ENCODE data around the gene TMEM107.

Gene TMEM107

GRCh38 chr17:8158267-8159031 lies 17.7 kb downstream of the TMEM107 start:
- Histone ChIP-seq H3K79me2 (ENCODE audit: low read length) (peaks cover 21% of the 10 kb centered on the region), H3K4me2 (ENCODE audit: low read length) (peak overlapping the region; percentile 54), H3K27me3 (ENCODE audit: low read depth, low read length) (no peaks in the 10 kb centered on the region), H3K9ac (ENCODE audit: low read length) (no peak overlapping the region), H3K27ac (ENCODE audit: low read length) (peak overlapping the region; percentile 54; the same call in 1 of the 2 replicates), H3K36me3 (replicated peaks; ENCODE audit: low read depth, low read length) (peaks cover 7% of the 10 kb centered on the region), H4K20me1 (ENCODE audit: insufficient read depth, low read length) (peaks cover 8% of the 10 kb centered on the region; the same call in 1 of the 2 replicates), H3K4me3 (ENCODE audit: low read length) (0 out of 2 replicates have a peak overlapping the region, but pooled peaks have one; percentile 42), H2AFZ (ENCODE audit: low read depth, low read length) (no peak overlapping the region), H3K4me1 (ENCODE audit: low read length) (peaks cover 26% of the 10 kb centered on the region), H3K9me3 (ENCODE audit: insufficient read depth, low read length) (no peaks in the 10 kb centered on the region)
- TF ChIP-seq EZH2phosphoT487 (IDR thresholded peaks at IDR 0.05; ENCODE audit: low read depth) = no peak
- TF ChIP-seq CTCF (IDR thresholded peaks at IDR 0.05; ENCODE audit: low read depth, low read length) = peak; percentile 59

- H3K4me2 ChIP-seq (ENCODE audit: low read length) = peak overlapping the region; percentile 99
- peaks cover 7% of the 10 kb centered on the region for H3K36me3 ChIP-seq (replicated peaks; ENCODE audit: low read depth, low read length)
- no peak overlapping the region for H2AFZ ChIP-seq (ENCODE audit: low read depth, low read length)
- H3K9ac ChIP-seq (ENCODE audit: low read length) = peak overlapping the region; percentile 77
- peaks cover 1% of the 10 kb centered on the region; the same call in 1 of the 2 replicates for H4K20me1 ChIP-seq (ENCODE audit: insufficient read depth, low read length)
- H3K4me1 ChIP-seq (ENCODE audit: low read length) = peaks cover 24% of the 10 kb centered on the region
- peak overlapping the region; percentile 78 for H3K27ac ChIP-seq (ENCODE audit: low read length)
- no peaks in the 10 kb centered on the region for H3K9me3 ChIP-seq (ENCODE audit: insufficient read depth, low read length)
- peak overlapping the region; percentile 84 for H3K4me3 ChIP-seq (ENCODE audit: low read length)
- H3K27me3 ChIP-seq (ENCODE audit: low read depth, low read length) = no peaks in the 10 kb centered on the region
- no peak for TF ChIP-seq CTCF (IDR thresholded peaks at IDR 0.05; ENCODE audit: low read depth, low read length)
- TF ChIP-seq EZH2phosphoT487 (IDR thresholded peaks at IDR 0.05; ENCODE audit: low read depth) = no peak
- peaks cover 12% of the 10 kb centered on the region for H3K79me2 ChIP-seq (ENCODE audit: low read length)
Observed at GRCh38 chr17:8156246-8156992, 19.8 kb downstream of the TMEM107 start.

GRCh38 chr17:8155996-8156245 lies 20.3 kb downstream of the TMEM107 start:
- H3K9me3 ChIP-seq (ENCODE audit: insufficient read depth, low read length) = no peaks in the 10 kb centered on the region
- H3K4me2 ChIP-seq (ENCODE audit: low read length) = peak overlapping the region; percentile 83
- TF ChIP-seq EZH2phosphoT487 (IDR thresholded peaks at IDR 0.05; ENCODE audit: low read depth) (no peak), CTCF (IDR thresholded peaks at IDR 0.05; ENCODE audit: low read depth, low read length) (no peak)
- peaks cover 11% of the 10 kb centered on the region; the same call in 1 of the 2 replicates for H3K79me2 ChIP-seq (ENCODE audit: low read length)
- no peak overlapping the region for H3K27ac ChIP-seq (ENCODE audit: low read length)
- H3K36me3 ChIP-seq (replicated peaks; ENCODE audit: low read depth, low read length) = peaks cover 7% of the 10 kb centered on the region
- H4K20me1 ChIP-seq (ENCODE audit: insufficient read depth, low read length) = no peaks in the 10 kb centered on the region
- H3K4me1 ChIP-seq (ENCODE audit: low read length) = peaks cover 20% of the 10 kb centered on the region
- H2AFZ ChIP-seq (ENCODE audit: low read depth, low read length) = no peak overlapping the region
- H3K27me3 ChIP-seq (ENCODE audit: low read depth, low read length) = no peaks in the 10 kb centered on the region
- H3K4me3 ChIP-seq (ENCODE audit: low read length) = peak overlapping the region; percentile 84
- H3K9ac ChIP-seq (ENCODE audit: low read length) = peak overlapping the region; percentile 17; the same call in 1 of the 2 replicates
